A673 (cell line): Measurements from ENCODE around the gene RYR1. TPM values are rescaled to one million over a fixed set of nuclear protein-coding genes. Genes with fewer than 3 reads are reported as not detected.

Source experiments
- BruUV-seq: library from RNA; stranded (reverse); fragments of 400-500 nt; replicated peaks from 2 replicates; lab custom pipeline; 2021; lab: Mats Ljungman, UMichigan
- CTCF ChIA-PET: fragments of 300-600 bp; sonication (Branson Sonifier 250); formaldehyde crosslinking; loops from one replicate; lab custom pipeline; 2022; ENCODE audit warnings: antibody characterized with exemption; lab: Charles Lee
- POLR2A ChIA-PET: fragments of 300-600 bp; sonication (Branson Sonifier 250); formaldehyde crosslinking; loops from one replicate; lab custom pipeline; 2022; ENCODE audit warnings: antibody characterized with exemption; ENCODE audit not compliant: low non-redundant PET; lab: Charles Lee
- DNase-seq: peaks from one replicate; pipeline ENCODE4 v3.0.0-alpha.2; 2015; ENCODE audit warnings: low spot score
- H3K27ac ChIP-seq: fragments of 200-600 bp; sonication (generic); 2 replicates; pipeline ENCODE4 v1.5.1; 2016; ENCODE audit warnings: mixed run types, low read depth, mild to moderate bottlenecking, mixed read lengths, antibody characterized with exemption, low read length; ENCODE audit not compliant: poor library complexity, severe bottlenecking
- H3K27me3 ChIP-seq: fragments of 200-600 bp; sonication (generic); replicated peaks from 2 replicates; pipeline ENCODE4 v1.6.1; 2017; ENCODE audit warnings: mixed run types, low read depth, mild to moderate bottlenecking, mixed read lengths, antibody characterized with exemption, low read length; ENCODE audit not compliant: insufficient read depth, poor library complexity
- H3K36me3 ChIP-seq: fragments of 200-600 bp; sonication (generic); 2 replicates; pipeline ENCODE4 v1.6.1; 2016; ENCODE audit warnings: mixed run types, mild to moderate bottlenecking, mixed read lengths, antibody characterized with exemption, low read length; ENCODE audit not compliant: insufficient read depth, poor library complexity, severe bottlenecking
- H3K4me1 ChIP-seq: fragments of 200-600 bp; sonication (generic); 2 replicates; pipeline ENCODE4 v1.6.1; 2017; ENCODE audit warnings: mixed run types, mild to moderate bottlenecking, mixed read lengths, antibody characterized with exemption, low read length; ENCODE audit not compliant: insufficient read depth, poor library complexity, severe bottlenecking
- H3K4me3 ChIP-seq: fragments of 200-600 bp; sonication (generic); 2 replicates; pipeline ENCODE4 v1.5.1; 2016; ENCODE audit warnings: low read depth, mixed run types, mild to moderate bottlenecking, mixed read lengths, low read length; ENCODE audit not compliant: poor library complexity, severe bottlenecking
- H3K9me3 ChIP-seq: fragments of 200-600 bp; sonication (generic); 2 replicates; pipeline ENCODE4 v1.6.1; 2016; ENCODE audit warnings: mixed run types, low read depth, mild to moderate bottlenecking, mixed read lengths, antibody characterized with exemption, low read length; ENCODE audit not compliant: poor library complexity, severe bottlenecking
- CTCF ChIP-seq: fragments of 300-800, 200-600 bp; sonication (generic); conservative IDR thresholded peaks from 2 replicates; pipeline ENCODE4 v1.5.1; 2017; ENCODE audit warnings: low read depth, mild to moderate bottlenecking, antibody characterized with exemption, low read length, moderate library complexity, mixed read lengths
- EZH2 ChIP-seq: fragments of 200-600 bp; sonication (generic); IDR thresholded peaks from 2 replicates; pipeline ENCODE4 v1.6.1; 2017; ENCODE audit warnings: borderline replicate concordance, low read depth, mild to moderate bottlenecking, mixed read lengths, antibody characterized with exemption, low read length; ENCODE audit not compliant: poor library complexity, severe bottlenecking
- intact Hi-C: fragments of 100-400 bp; cut with micrococcal nuclease; formaldehyde crosslinking; loops from one replicate; pipeline ENCODE4 v1.10.0; 2022; ENCODE audit not compliant: unreplicated experiment
- total RNA-seq: library from RNA; stranded (reverse); gene quantifications from 2 replicates; pipeline ENCODE4 v1.2.3, GENCODE V29; 2021

The RYR1 gene
- total RNA-seq, 1 experiment from 2014 or later, result 0.28 TPM

GRCh38 chr19:38580080-38580479 is 146.6 kb downstream of the RYR1 start:
- Histone ChIP-seq H3K36me3 (no peaks in the 10 kb centered on the region), H3K27ac (no peak overlapping the region), H3K4me3 (no peak overlapping the region), H3K9me3 (no peaks in the 10 kb centered on the region), H3K4me1 (no peaks in the 10 kb centered on the region), H3K27me3 (no peaks in the 10 kb centered on the region)
- ChIA-PET CTCF (no interaction called here), POLR2A (interaction anchor here (0.6 kb wide), 1 partner anchor 147 kb away, joined by 4 read pairs; no protein-coding TSS in a partner anchor)
- BruUV-seq, result no TSS peak
- no peak for TF ChIP-seq EZH2
- TF ChIP-seq CTCF, result no peak
- DNase-seq, result no peak
- intact Hi-C loops, result no loop called here

GRCh38 chr19:38583219-38583984 is 149.9 kb downstream of the RYR1 start:
- no TSS peak for BruUV-seq
- TF ChIP-seq EZH2 (no peak), CTCF (no peak)
- CTCF ChIA-PET, result interaction anchor here (0.7 kb wide), 1 partner anchor 12 kb away, joined by 7 read pairs; no protein-coding TSS in a partner anchor
- no peaks in the 10 kb centered on the region for H3K4me1 ChIP-seq
- H3K4me3 ChIP-seq, result no peak overlapping the region
- no peak overlapping the region for H3K27ac ChIP-seq
- no peaks in the 10 kb centered on the region for H3K27me3 ChIP-seq
- no peaks in the 10 kb centered on the region for H3K36me3 ChIP-seq
- intact Hi-C loops, result no loop called here
- no peak for DNase-seq
- H3K9me3 ChIP-seq, result no peaks in the 10 kb centered on the region
- POLR2A ChIA-PET, result no interaction called here

GRCh38 chr19:38583985-38584305 is 150.5 kb downstream of the RYR1 start:
- no TSS peak for BruUV-seq
- no peaks in the 10 kb centered on the region for H3K4me1 ChIP-seq
- no peak overlapping the region for H3K27ac ChIP-seq
- TF ChIP-seq EZH2, result no peak
- TF ChIP-seq CTCF, result no peak
- CTCF ChIA-PET, result no interaction called here
- POLR2A ChIA-PET, result no interaction called here
- H3K36me3 ChIP-seq, result no peaks in the 10 kb centered on the region
- H3K4me3 ChIP-seq, result no peak overlapping the region
- H3K9me3 ChIP-seq, result no peaks in the 10 kb centered on the region
- no peaks in the 10 kb centered on the region for H3K27me3 ChIP-seq
- intact Hi-C loops, result no loop called here
- no peak for DNase-seq
